Endothelial cell of umbilical vein (primary cell): ENCODE results near the gene LENG8. TPM values are rescaled to one million over a fixed set of nuclear protein-coding genes. Genes with fewer than 3 reads are reported as not detected.
"Not testable (repeated sequence)": the region's sequence is repeated elsewhere in the genome, so short reads cannot be mapped to it uniquely, and the experiment has no call there.

Experiments
- BruUV-seq: library from RNA; stranded (reverse); fragments of 400-500 nt; replicated peaks from 2 replicates; lab custom pipeline; 2021; lab: Mats Ljungman, UMichigan
- CTCF ChIA-PET: fragments of 300-600, 350-600 bp; sonication (Branson Sonifier 250); formaldehyde crosslinking; loops from one replicate; lab custom pipeline; 2021; ENCODE audit warnings: antibody characterized with exemption, inconsistent platforms; lab: Charles Lee
- POLR2A ChIA-PET: fragments of 300-600, 350-600 bp; sonication (Branson Sonifier 250); formaldehyde crosslinking; loops from one replicate; lab custom pipeline; 2021; ENCODE audit warnings: antibody characterized with exemption, inconsistent platforms; lab: Charles Lee
- DNase-seq: peaks from one replicate; pipeline ENCODE4 v3.0.0-alpha.2; 2011; ENCODE audit warnings: low read depth, low spot score
- FAIRE-seq: peaks from 2 replicates; lab custom pipeline; 2011; peaks lifted over from hg19 to GRCh38; lab: Jason Lieb, UNC
- H2AFZ ChIP-seq: 2 replicates; pipeline ENCODE4 v1.6.0; 2012; ENCODE audit warnings: low read depth, low read length, control low read depth, inconsistent platforms
- H3K27ac ChIP-seq: 2 replicates; pipeline ENCODE4 v1.5.1; 2011; ENCODE audit warnings: low read depth, mild to moderate bottlenecking, control low read depth, low read length, moderate library complexity; ENCODE audit not compliant: insufficient read depth
- H3K27me3 ChIP-seq, 2 experiments: 2 replicates each; pipeline versions ENCODE4 v1.6.0 to v1.6.1; 2011; ENCODE audit warnings: low read length in 2 of 2, mixed read lengths in 1 of 2; ENCODE audit not compliant: control insufficient read depth in 2 of 2, insufficient read depth in 2 of 2
- H3K36me3 ChIP-seq, 2 experiments: 2 replicates in 1 of 2; 3 replicates in 1 of 2; pipeline ENCODE4 v1.5.1; 2011; ENCODE audit warnings: low read length in 2 of 2, mild to moderate bottlenecking in 1 of 2, moderate library complexity in 1 of 2; ENCODE audit not compliant: control insufficient read depth in 2 of 2, insufficient read depth in 2 of 2; ENCODE audit errors: extremely low read depth in 1 of 2
- H3K4me1 ChIP-seq: 3 replicates; pipeline ENCODE4 v1.5.1; 2011; ENCODE audit warnings: mild to moderate bottlenecking, low read length; ENCODE audit not compliant: control insufficient read depth, insufficient read depth; ENCODE audit errors: extremely low read depth
- H3K4me2 ChIP-seq: 2 replicates; pipeline ENCODE4 v1.6.1; 2011; ENCODE audit warnings: low read length, control low read depth, mixed read lengths; ENCODE audit not compliant: insufficient read depth
- H3K4me3 ChIP-seq, 3 experiments: fragments of 200-600 bp in 1 of 3; sonication (generic), shearing (Covaris generic) in 1 of 3; replicated peaks in 1 of 3; 2 replicates each; pipeline ENCODE4 v1.5.1; 2011 to 2016; ENCODE audit warnings: control low read depth in 3 of 3, low read length in 3 of 3, mild to moderate bottlenecking in 2 of 3, inconsistent platforms in 1 of 3, low read depth in 1 of 3, moderate library complexity in 1 of 3; ENCODE audit not compliant: insufficient read depth in 1 of 3
- H3K79me2 ChIP-seq: 2 replicates; pipeline ENCODE4 v1.6.0; 2012; ENCODE audit warnings: low read length, inconsistent platforms; ENCODE audit not compliant: control insufficient read depth, insufficient read depth
- H3K9ac ChIP-seq: replicated peaks from 2 replicates; pipeline ENCODE3; 2011; ENCODE audit warnings: low read length, control low read depth; ENCODE audit not compliant: insufficient read depth; ENCODE audit errors: extremely low read depth
- H3K9me1 ChIP-seq: replicated peaks from 3 replicates; pipeline ENCODE4 v1.6.0; 2011; ENCODE audit warnings: mild to moderate bottlenecking, low read length; ENCODE audit not compliant: control insufficient read depth, insufficient read depth; ENCODE audit errors: extremely low read depth
- H3K9me3 ChIP-seq: replicated peaks from 2 replicates; pipeline ENCODE4 v1.5.1; 2012; ENCODE audit warnings: low read length, inconsistent platforms; ENCODE audit not compliant: control insufficient read depth, insufficient read depth
- H4K20me1 ChIP-seq: replicated peaks from 2 replicates; pipeline ENCODE3; 2011; ENCODE audit warnings: mild to moderate bottlenecking, low read length; ENCODE audit not compliant: control insufficient read depth, insufficient read depth; ENCODE audit errors: extremely low read depth
- dilution Hi-C: fragments of 300-500 bp; cut with MboI; formaldehyde crosslinking; loops from one replicate; pipeline ENCODE4 v1.15.0; 2019; ENCODE audit warnings: low sequenced_read_pairs; ENCODE audit not compliant: extremely low pct_ligation_motif_present
- intact Hi-C: fragments of 100-400 bp; cut with micrococcal nuclease; formaldehyde crosslinking; loops from one replicate; pipeline ENCODE4 v1.10.0; 2022
- polyA plus RNA-seq, 4 experiments: library from polyadenylated mRNA; depleted of rRNA in 3 of 4; stranded (reverse) in 3 of 4; unstranded in 1 of 4; fragments of >200 nt; gene quantifications; 2 replicates each; pipeline versions ENCODE4 v1.2.1 to v1.2.3, GENCODE V29; 2011 to 2012; ENCODE audit warnings: missing spikeins in 1 of 4
- total RNA-seq: library from RNA; stranded (reverse); gene quantifications from 2 replicates; pipeline ENCODE4 v1.2.3, GENCODE V29; 2021
- TF ChIP-seq, protein P1 (sequence below): IDR thresholded peaks from 2 replicates; pipeline ENCODE4 v1.6.1; 2011; ENCODE audit not compliant: insufficient read depth, insufficient read length

LENG8 gene
- total and polyA plus RNA-seq, 2 donors (not counting 3 experiments of a cell fraction or from before 2014, with no cell fraction given): 130 to 218 TPM

DNA sequence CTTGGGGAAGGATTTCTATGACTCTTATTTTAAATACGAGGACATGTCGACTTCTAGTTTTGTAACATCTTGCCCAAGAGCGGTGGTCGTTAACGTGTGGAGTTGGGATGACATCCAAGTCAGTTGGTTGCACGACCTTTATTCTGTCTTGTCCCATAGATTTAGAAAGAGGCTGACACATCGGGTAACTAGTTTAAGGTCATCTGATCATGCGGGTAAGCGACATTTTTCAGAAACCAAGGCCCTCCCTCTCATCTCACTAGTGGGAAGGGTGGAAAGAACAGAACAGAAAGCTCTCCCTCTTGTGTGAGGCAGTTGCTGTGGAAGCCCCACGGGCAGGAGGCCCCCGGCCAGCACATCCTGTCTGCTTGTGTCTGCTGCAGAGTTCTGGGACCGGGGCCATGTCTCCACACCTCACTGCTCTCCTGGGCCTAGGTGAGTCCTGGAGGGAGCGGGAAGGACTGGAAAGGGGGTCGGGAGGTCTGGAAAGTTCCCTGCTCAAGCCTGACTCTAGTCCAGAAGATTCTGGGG is 53.6 kb downstream of the LENG8 start, which contains the start of gene LAIR2:
LAIR2 (plus strand) TSS at position 314 of the 531 bp plus-strand sequence; CDS start at position 402, 88 bp downstream.
- CTCF ChIA-PET: no interaction called here

DNA sequence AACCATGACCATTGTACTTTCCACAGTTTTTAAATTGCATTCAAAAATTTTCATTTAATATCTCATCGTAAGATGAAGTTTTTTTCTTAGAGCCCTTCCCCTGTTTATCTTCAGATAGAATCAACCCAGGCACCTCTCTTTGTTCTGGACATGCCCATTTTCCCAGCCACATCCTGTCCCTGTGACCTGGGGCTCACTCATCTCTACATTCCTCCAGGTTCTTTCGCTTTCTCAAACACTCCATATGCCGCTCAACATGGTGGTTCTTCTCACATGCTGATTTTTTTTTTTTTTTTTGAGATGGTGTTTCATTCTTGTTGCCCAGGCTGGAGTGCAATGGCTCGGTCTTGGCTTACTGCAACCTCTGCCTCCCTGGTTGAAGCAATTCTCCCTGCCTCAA is 56.5 kb downstream of the LENG8 start:
- H3K36me3 ChIP-seq, H2AFZ ChIP-seq, H3K9me3 ChIP-seq, intact Hi-C loops, DNase-seq, FAIRE-seq, dilution Hi-C loops, H3K4me1 ChIP-seq, H3K27ac ChIP-seq, H4K20me1 ChIP-seq, BruUV-seq, H3K4me2 ChIP-seq, H3K79me2 ChIP-seq, POLR2A ChIA-PET, H3K27me3 ChIP-seq, CTCF ChIA-PET, H3K9me1 ChIP-seq, H3K4me3 ChIP-seq, H3K9ac ChIP-seq: not testable (repeated sequence)

More for the DNA sequence above, 53.6 kb downstream of the LENG8 start, which contains the start of gene LAIR2:
- Histone ChIP-seq H3K4me1 (no peaks in the 10 kb centered on the region), H4K20me1 (no peaks in the 10 kb centered on the region), H3K9me1 (no peaks in the 10 kb centered on the region), H3K27ac (no peak within 1 kb of the TSS), H3K79me2 (no peaks in the 10 kb centered on the region), H2AFZ (no peak within 1 kb of the TSS), H3K9me3 (no peaks in the 10 kb centered on the region), H3K27me3 (no peaks in the 10 kb centered on the region), H3K9ac (no peak within 1 kb of the TSS), H3K36me3 (no peaks in the 10 kb centered on the region), H3K4me3 (no peak within 1 kb of the TSS), H3K4me2 (no peak within 1 kb of the TSS)
- POLR2A ChIA-PET: no interaction called here
- no peak for DNase-seq
- BruUV-seq: no TSS peak
- FAIRE-seq: no peak
- TF ChIP-seq, protein P1, sequence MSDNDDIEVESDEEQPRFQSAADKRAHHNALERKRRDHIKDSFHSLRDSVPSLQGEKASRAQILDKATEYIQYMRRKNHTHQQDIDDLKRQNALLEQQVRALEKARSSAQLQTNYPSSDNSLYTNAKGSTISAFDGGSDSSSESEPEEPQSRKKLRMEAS: no peak
- intact Hi-C loops (no loop called here), dilution Hi-C loops (no loop called here)
